ENCODE data around the gene DCTN5.

- TF ChIP-seq EZH2phosphoT487 (IDR thresholded peaks at IDR 0.05; ENCODE audit: low read depth, severe bottlenecking, unreplicated experiment): no peak
- TF ChIP-seq CTCF (IDR thresholded peaks at IDR 0.05; ENCODE audit: poor library complexity): no peak
Measured at GRCh38 chr16:23702951-23703350, 61.7 kb downstream of the DCTN5 start.
